ENCODE results near the gene CD2AP.

CD2AP gene

DNA sequence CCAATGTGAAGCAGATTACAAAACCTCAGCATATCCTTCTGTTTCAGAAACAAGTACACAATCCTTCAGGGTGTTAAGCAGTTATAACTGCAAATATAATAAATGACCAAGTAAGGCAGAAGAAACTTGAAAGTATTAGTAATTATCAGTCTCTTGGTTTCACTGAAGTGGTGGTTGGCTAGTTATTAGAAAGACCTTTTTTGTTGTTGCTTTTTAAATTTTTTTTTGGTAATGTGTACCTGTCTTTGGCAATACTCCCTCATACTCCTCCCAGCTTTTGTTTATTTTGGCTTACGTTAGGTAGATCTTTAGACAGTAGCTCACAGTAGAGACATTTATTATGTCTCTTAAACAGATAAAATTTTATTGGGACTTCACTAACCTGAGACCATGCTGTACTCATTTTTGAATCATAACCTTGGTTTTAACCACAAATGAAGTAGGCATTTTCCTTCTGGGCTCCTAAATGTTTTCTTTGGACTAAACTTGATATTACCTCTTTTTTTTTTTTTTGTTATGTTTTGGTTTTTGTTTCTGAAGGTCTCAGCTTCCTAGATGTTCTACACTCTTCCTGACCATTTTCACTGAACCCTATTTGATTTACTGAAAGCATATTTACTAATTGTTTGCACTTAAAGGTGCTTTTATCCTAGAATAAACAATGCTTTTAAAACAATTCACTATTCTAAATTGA lies 6.4 kb downstream of the CD2AP start:
- H3K4me1 ChIP-seq: peaks cover 0 to 45% (median 11%) of the 10 kb centered on the region in 4 donors

DNA sequence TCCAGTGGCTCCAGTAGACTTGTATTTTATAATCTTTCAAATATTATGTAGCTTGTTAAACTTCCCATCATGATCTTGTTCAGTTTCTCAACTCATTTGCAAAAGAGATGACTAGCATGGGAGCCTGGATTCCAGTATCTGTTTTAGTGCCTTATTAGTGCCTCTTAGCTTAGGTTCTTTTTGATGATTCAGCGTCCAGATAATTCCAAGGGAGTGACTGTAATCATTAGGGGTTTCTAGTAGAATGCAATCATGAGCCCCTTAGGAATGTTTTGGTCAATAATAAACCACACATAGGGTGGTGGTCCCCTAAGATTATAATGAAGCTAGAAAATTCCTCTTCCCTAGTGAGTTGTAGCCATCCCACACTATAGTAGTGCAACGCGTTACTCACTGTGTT lies 7.0 kb downstream of the CD2AP start:
- no peaks in the 10 kb centered on the region for H3K27me3 ChIP-seq
- no peaks in the 10 kb centered on the region for H3K9me3 ChIP-seq
- DNase-seq: no peak
- H3K27ac ChIP-seq: no peak overlapping the region
- no peaks in the 10 kb centered on the region for H3K36me3 ChIP-seq
- intact Hi-C loops (cut with DNase I; ENCODE audit: low total_unique reads): no loop called here
- no peak overlapping the region for H3K4me3 ChIP-seq
- H3K4me1 ChIP-seq: peaks cover 0 to 39% (median 9%) of the 10 kb centered on the region in 4 donors
- TF ChIP-seq, protein P1, sequence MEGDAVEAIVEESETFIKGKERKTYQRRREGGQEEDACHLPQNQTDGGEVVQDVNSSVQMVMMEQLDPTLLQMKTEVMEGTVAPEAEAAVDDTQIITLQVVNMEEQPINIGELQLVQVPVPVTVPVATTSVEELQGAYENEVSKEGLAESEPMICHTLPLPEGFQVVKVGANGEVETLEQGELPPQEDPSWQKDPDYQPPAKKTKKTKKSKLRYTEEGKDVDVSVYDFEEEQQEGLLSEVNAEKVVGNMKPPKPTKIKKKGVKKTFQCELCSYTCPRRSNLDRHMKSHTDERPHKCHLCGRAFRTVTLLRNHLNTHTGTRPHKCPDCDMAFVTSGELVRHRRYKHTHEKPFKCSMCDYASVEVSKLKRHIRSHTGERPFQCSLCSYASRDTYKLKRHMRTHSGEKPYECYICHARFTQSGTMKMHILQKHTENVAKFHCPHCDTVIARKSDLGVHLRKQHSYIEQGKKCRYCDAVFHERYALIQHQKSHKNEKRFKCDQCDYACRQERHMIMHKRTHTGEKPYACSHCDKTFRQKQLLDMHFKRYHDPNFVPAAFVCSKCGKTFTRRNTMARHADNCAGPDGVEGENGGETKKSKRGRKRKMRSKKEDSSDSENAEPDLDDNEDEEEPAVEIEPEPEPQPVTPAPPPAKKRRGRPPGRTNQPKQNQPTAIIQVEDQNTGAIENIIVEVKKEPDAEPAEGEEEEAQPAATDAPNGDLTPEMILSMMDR (IDR thresholded peaks at IDR 0.05): no peak

More for the DNA sequence above, 6.4 kb downstream of the CD2AP start:
- intact Hi-C loops (cut with DNase I; ENCODE audit: low total_unique reads): no loop called here
- Histone ChIP-seq H3K36me3 (no peaks in the 10 kb centered on the region), H3K9me3 (no peaks in the 10 kb centered on the region), H3K27ac (no peak overlapping the region), H3K27me3 (no peaks in the 10 kb centered on the region), H3K4me3 (no peak overlapping the region)
- TF ChIP-seq, protein P1 (IDR thresholded peaks at IDR 0.05): no peak
- no peak for DNase-seq

DNA sequence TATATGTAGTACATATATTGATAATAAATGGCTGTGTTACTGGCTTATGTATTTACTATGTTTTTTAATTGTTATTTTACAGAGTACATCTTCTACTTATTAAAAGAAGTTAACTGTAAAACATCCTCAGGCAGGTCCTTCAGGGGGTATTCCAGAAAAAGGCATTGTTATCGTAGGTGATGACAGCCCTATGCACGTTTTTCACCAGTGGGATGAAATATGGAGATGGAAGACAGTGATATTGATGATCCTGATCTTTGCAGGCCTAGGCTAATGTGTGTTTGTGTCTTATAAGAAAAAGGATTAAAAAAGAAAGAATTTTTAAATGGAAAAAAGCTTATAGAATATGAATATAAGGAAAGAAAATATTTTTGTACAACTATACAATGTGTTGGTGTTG lies 7.5 kb downstream of the CD2AP start:
- peaks cover 0 to 36% (median 8%) of the 10 kb centered on the region in 4 donors for H3K4me1 ChIP-seq
- H3K27ac ChIP-seq: no peak overlapping the region
- TF ChIP-seq, protein P1 (IDR thresholded peaks at IDR 0.05): no peak
- H3K36me3 ChIP-seq: no peaks in the 10 kb centered on the region
- no peaks in the 10 kb centered on the region for H3K27me3 ChIP-seq
- intact Hi-C loops (cut with DNase I; ENCODE audit: low total_unique reads): no loop called here
- H3K9me3 ChIP-seq: no peaks in the 10 kb centered on the region
- no peak overlapping the region for H3K4me3 ChIP-seq
- no peak for DNase-seq

DNA sequence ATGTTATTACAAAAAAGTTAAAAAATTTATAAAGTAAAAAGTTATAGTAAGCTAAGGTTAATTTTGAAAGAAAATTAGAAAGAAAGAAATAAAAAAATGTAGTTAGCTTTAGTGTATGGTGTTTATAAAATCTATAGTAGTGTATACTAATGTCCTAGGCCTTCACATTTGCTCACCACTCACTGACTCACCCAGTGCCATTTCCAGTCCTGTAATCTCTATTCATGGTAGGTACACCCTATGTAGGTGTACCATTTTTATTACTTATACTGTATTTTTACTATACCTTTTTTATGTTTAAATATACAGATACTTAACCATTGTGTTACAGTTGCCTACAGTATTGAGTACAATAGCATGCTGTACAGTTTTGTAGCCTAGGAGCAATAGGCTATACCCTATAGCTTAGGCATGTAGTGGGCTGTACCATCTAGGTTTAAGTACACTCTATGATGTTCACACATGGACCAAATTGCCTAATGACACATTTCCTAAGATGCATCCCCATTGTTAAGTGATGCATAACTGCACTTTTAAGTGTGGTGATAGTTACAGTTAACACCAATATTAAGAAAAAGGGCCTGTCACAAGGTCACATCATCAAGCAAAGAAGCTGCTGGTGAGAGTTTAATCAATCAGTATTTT lies 8.0 kb downstream of the CD2AP start:
- H3K4me1 ChIP-seq: peaks cover 0 to 35% (median 5%) of the 10 kb centered on the region in 4 donors

DNA sequence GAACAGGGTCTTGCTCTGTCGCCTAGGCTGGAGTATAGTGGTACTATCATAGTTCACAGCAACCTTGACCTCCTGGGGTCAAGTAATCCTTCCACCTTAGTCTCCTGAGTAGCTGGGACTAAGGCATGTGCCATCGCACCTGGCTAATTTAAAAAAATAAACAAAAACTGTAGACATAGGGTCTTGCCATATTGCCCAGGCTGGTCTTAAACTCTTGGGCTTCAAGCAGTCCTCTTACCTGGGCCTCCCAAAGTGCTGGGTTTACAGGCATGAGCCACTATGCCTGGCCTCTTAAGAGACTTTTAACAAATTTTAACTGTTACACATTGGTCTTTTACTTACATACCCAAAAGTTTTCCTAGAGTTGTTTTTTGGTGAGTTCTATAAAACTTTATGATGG lies 12.4 kb downstream of the CD2AP start:
- TF ChIP-seq, protein P1 (IDR thresholded peaks at IDR 0.05): no peak
- intact Hi-C loops (cut with DNase I; ENCODE audit: low total_unique reads): no loop called here
- peaks cover 0 to 16% (median 1%) of the 10 kb centered on the region in 4 donors for H3K4me1 ChIP-seq

More for the DNA sequence above, 8.0 kb downstream of the CD2AP start:
- no peaks in the 10 kb centered on the region for H3K27me3 ChIP-seq
- no peak overlapping the region for H3K27ac ChIP-seq
- no peaks in the 10 kb centered on the region for H3K9me3 ChIP-seq
- no peak overlapping the region for H3K4me3 ChIP-seq
- TF ChIP-seq, protein P1 (IDR thresholded peaks at IDR 0.05): no peak
- H3K36me3 ChIP-seq: no peaks in the 10 kb centered on the region
- DNase-seq: no peak
- intact Hi-C loops (cut with DNase I; ENCODE audit: low total_unique reads): no loop called here

More for the DNA sequence above, 12.4 kb downstream of the CD2AP start:
- no peak overlapping the region for H3K4me3 ChIP-seq
- no peaks in the 10 kb centered on the region for H3K27me3 ChIP-seq
- no peaks in the 10 kb centered on the region for H3K9me3 ChIP-seq
- no peak overlapping the region for H3K27ac ChIP-seq
- H3K36me3 ChIP-seq: no peaks in the 10 kb centered on the region
- no peak for DNase-seq

All from tibial artery (tissue), 4 donors.